Measurements from ENCODE around the gene OPA3.
"Not testable (repeated sequence)": the region's sequence is repeated elsewhere in the genome, so short reads cannot be mapped to it uniquely, and the experiment has no call there.

OPA3 gene

GRCh38 chr19:45584332-45585157 lies at the start of gene OPA3:
Gene OPA3 (minus strand): TSS chr19:45584802. CDS start chr19:45584764, 38 bp downstream.
- peak; percentile 100 for DNase-seq

- peak; percentile 12 to 27 for DNase-seq
Measured at GRCh38 chr19:45632468-45633196, 48.0 kb upstream of the OPA3 start.

- no peak for DNase-seq
Measured at GRCh38 chr19:45630463-45630862, 45.9 kb upstream of the OPA3 start.

- DNase-seq = no peak
Measured at GRCh38 chr19:45629704-45630103, 45.1 kb upstream of the OPA3 start.

- not testable (repeated sequence) for DNase-seq
Measured at GRCh38 chr19:45628219-45628618, 43.6 kb upstream of the OPA3 start.

GRCh38 chr19:45623984-45624383 lies 39.4 kb upstream of the OPA3 start:
- DNase-seq = no peak

GRCh38 chr19:45621976-45622503 lies 37.4 kb upstream of the OPA3 start:
- DNase-seq = no peak

GRCh38 chr19:45621389-45621788 lies 36.8 kb upstream of the OPA3 start:
- DNase-seq = no peak

GRCh38 chr19:45616704-45617017 lies 32.1 kb upstream of the OPA3 start:
- no peak for DNase-seq

GRCh38 chr19:45615795-45616703 lies 31.4 kb upstream of the OPA3 start:
- DNase-seq = peak; percentile 60 to 65

- DNase-seq = not testable (repeated sequence)
Measured at GRCh38 chr19:45615056-45615455, 30.5 kb upstream of the OPA3 start.

- DNase-seq = peak in 1 of 2 experiments; percentile 8
Measured at GRCh38 chr19:45613926-45614725, 29.5 kb upstream of the OPA3 start.

GRCh38 chr19:45608948-45609347 lies 24.3 kb upstream of the OPA3 start:
- no peak for DNase-seq

GRCh38 chr19:45607071-45608029 lies 22.7 kb upstream of the OPA3 start:
- peak; percentile 24 to 27 for DNase-seq

- no peak for DNase-seq
Measured at GRCh38 chr19:45601524-45602374, 17.1 kb upstream of the OPA3 start, which contains the start of gene GPR4. Gene GPR4 (minus strand): TSS chr19:45602212. CDS start chr19:45591866, 10,346 bp downstream.

- no peak for DNase-seq
Measured at GRCh38 chr19:45601115-45601514, 16.5 kb upstream of the OPA3 start.

- DNase-seq = no peak
Measured at GRCh38 chr19:45600340-45600885, 15.8 kb upstream of the OPA3 start.

GRCh38 chr19:45599286-45599685 lies 14.7 kb upstream of the OPA3 start:
- no peak for DNase-seq

- DNase-seq = no peak
Measured at GRCh38 chr19:45598267-45599001, 13.8 kb upstream of the OPA3 start.
